GM20000 (cell line): ENCODE results near the gene IGSF9.

ENCODE experiments used
- DNase-seq: peaks from one replicate; pipeline ENCODE4 v3.0.0; 2012; ENCODE audit warnings: low spot score
- CTCF ChIP-seq: IDR thresholded peaks from 2 replicates; pipeline ENCODE4 v1.5.1; 2012; ENCODE audit warnings: mild to moderate bottlenecking, control low read depth; ENCODE audit errors: extremely low read depth, missing control alignments

Gene IGSF9

GRCh38 chr1:159917533-159918351, 27.7 kb downstream of the IGSF9 start:
- DNase-seq = no peak
- no peak for TF ChIP-seq CTCF

GRCh38 chr1:159916242-159917051, 29.0 kb downstream of the IGSF9 start:
- no peak for TF ChIP-seq CTCF
- no peak for DNase-seq

GRCh38 chr1:159915571-159916241, 29.7 kb downstream of the IGSF9 start:
- DNase-seq = no peak
- no peak for TF ChIP-seq CTCF

- TF ChIP-seq CTCF = no peak
- DNase-seq = no peak
Measured at GRCh38 chr1:159914252-159915018, 31.0 kb downstream of the IGSF9 start.

GRCh38 chr1:159913451-159914192, 31.8 kb downstream of the IGSF9 start:
- no peak for DNase-seq
- TF ChIP-seq CTCF = no peak

- DNase-seq = no peak
- no peak for TF ChIP-seq CTCF
Measured at GRCh38 chr1:159911326-159912070, 33.9 kb downstream of the IGSF9 start.
